D721Med (cell line): ENCODE results near the gene RUNX3.

Experiments used
- DNase-seq: peaks from one replicate; pipeline ENCODE4 v3.0.0; 2011; ENCODE audit warnings: low spot score; ENCODE audit not compliant: insufficient read length
- FAIRE-seq: peaks from 2 replicates; lab custom pipeline; 2011; peaks lifted over from hg19 to GRCh38; lab: Jason Lieb, UNC
- TF ChIP-seq, protein P1 (sequence below): IDR thresholded peaks from 2 replicates; pipeline ENCODE4 v1.5.1; 2012; ENCODE audit warnings: mild to moderate bottlenecking, control low read depth; ENCODE audit not compliant: insufficient read depth; ENCODE audit errors: missing control alignments

RUNX3 gene

DNA sequence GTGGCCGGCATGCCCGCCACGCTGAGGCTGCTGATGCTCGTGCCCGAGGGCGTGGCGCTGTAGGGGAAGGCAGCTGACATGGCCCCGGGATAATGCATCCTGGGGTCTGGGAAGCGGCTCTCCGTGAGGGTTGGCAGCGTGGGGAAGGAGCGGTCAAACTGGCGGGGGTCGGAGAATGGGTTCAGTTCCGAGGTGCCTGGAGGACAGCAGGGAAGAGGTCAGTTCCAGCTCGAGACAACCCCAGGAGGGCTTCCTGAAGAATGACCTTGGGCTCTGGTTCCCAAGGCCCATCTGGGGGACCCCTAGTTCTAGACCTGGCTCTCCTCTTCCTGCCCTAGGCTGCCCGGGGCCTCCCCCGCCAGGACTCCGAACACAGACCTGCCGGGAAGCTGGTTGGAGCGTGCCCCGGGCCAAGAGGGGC lies 27.6 kb downstream of the RUNX3 start:
- no peak for FAIRE-seq
- DNase-seq: no peak
- TF ChIP-seq, protein P1, sequence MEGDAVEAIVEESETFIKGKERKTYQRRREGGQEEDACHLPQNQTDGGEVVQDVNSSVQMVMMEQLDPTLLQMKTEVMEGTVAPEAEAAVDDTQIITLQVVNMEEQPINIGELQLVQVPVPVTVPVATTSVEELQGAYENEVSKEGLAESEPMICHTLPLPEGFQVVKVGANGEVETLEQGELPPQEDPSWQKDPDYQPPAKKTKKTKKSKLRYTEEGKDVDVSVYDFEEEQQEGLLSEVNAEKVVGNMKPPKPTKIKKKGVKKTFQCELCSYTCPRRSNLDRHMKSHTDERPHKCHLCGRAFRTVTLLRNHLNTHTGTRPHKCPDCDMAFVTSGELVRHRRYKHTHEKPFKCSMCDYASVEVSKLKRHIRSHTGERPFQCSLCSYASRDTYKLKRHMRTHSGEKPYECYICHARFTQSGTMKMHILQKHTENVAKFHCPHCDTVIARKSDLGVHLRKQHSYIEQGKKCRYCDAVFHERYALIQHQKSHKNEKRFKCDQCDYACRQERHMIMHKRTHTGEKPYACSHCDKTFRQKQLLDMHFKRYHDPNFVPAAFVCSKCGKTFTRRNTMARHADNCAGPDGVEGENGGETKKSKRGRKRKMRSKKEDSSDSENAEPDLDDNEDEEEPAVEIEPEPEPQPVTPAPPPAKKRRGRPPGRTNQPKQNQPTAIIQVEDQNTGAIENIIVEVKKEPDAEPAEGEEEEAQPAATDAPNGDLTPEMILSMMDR: no peak

DNA sequence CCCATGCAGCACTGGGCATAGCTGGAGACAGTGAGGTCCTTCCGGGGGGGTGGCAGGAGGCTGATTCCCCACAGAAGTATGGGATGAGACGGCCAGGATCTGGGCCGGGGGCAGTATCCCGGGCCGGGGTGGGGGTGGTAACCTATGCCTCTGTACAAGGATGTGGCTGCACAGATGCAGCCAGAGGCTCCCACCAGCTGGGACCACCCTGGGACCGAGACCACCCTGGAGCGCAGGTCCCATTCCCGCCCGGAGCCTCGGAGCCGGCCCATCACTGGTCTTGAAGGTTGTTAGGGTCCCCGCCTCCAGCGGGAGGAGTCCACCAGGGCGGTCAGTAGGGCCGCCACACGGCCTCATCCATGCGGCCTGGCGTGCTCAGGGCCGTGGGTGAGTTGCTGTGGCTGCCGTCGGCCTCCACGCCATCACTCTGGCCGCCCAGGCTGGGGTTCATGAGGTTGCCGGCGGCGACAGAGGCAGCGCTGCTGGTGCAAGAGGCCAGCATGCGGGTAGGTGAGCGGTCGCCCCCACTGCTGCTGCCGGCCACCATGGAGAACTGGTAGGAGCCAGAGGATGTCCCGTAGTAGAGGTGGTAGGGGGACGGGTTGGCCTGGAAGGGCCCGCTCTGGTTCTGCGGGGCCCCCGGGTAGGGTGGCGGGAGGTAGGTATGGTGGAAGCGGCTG lies 28.1 kb downstream of the RUNX3 start:
- no peak for DNase-seq
- TF ChIP-seq, protein P1: no peak
- no peak for FAIRE-seq

DNA sequence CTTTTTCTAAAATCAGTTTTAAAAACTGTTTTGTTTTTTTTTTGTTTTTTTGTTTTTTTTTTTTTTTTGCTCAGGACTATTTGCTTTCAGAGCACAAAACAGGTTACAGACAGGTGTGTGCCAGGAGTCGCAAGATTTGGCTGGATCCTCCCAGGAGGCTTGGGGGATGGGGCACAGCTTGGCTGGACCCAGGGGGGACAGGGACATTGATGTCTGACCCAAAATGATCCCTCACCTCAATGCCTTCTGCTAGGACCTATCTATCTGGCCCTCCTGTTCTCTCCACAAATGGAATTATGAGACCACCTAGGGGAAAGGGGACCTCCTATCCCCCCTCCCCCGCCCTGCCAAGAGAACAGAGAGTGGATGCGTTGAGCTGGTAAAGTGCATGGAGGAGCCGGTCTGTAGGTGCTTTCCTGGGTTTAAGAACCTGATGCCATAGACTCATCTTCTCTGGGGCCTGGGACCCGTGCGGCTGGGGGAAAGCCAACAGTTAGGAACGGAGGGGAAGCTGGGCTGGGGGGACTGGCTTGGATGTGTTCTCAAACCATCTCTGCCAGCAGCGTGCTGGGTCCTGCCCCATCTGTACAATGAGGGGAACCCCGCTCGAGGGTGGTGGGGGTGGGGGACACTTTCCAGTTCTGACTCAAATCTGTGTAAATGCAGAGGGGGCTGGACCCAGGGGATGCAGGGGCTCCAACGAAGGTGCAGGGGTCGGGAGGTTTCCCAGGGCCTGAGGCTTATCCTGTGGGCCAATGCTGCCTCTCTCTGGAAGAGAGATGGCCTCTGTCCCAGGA lies 28.9 kb downstream of the RUNX3 start:
- TF ChIP-seq, protein P1: no peak
- FAIRE-seq (no peak), DNase-seq (no peak)

DNA sequence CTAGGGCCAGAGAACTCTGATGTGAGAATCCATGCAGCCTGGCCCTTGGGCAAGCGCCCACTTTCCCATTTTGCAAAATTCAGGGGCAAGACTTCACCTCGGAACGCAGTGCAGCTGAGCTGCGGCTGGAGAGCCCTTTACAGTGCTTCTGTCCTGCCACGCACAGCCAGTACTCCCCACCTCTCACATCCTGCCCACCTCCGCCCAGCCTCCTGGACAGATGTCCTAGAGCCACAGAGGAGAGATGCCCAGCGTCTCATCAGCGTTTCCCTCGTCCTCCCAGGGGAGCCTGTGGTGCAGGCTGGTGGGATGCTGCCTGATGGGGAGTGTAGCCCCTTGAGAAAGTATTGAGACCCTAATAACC lies 29.6 kb downstream of the RUNX3 start:
- DNase-seq (no peak), FAIRE-seq (no peak)
- TF ChIP-seq, protein P1: no peak

DNA sequence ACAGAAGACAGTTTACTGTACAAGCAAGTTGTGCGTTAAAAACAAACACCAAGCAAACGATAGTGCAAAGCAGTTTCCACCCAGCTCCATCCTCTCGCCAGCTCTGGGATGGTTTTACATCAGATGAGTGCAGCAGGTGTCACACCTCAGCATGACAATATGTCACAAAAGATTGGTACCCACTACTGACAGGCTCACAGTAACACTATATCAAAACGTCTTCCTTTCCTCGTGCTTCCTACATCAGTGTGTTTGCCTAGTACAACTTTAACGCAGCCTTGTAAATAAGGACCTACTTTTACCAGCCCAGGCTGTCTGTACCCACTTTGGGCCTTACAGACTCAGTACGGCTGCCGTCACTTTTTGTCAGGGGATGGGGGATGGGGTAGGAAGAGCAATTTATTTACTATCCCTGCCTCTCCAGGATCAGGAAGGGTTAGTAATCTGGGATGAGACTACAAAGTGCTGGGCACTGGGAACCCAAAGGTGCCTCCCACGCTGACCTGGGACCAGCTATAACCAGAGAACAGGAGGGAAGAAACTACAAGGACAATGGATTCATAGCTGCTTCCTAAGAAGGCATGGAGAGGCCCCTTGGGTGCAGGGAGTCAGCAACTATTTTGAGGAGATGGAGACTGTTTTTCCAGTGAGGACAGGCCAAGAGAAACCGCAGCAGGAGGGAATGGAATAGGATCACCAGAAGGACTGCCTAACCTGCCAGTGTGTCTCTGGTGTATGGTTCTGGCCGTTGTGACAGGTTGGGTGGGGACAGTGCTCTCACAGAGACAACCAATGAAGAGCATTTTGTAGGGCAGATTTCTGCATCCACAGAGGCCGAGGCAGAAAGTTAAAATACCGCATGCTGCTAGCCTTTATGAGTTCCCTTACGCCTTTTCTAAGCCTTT lies 30.2 kb downstream of the RUNX3 start:
- DNase-seq: no peak
- FAIRE-seq: no peak
- TF ChIP-seq, protein P1: no peak

DNA sequence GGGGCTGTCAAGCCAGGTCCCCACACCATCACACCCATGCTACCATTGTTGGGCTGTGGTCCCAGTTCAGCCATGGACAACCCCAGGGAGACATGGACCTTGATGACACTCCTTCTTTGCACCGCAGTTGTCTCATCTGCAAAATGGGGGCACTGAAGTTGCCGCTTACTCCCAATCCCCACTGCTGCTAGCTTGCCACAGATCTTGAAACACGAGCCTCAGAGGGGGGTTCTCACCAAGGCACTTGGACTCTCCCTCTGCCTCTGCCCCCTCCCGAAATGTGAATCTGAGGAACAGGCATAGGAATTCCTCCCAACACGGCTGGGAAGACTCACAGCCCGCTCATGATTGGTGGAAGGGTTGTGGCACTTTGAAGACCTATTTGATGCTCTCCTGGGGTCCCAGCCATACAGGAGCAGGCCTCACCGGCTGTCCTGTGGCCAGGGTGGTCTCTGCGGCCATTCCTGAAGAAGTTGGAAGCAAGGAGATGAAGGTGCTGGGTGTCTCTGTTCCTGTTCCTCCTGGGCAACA lies 31.1 kb downstream of the RUNX3 start:
- TF ChIP-seq, protein P1: no peak
- FAIRE-seq (no peak), DNase-seq (no peak)
